ENCODE measurements around the gene TRMT13. TPM values are rescaled to one million over a fixed set of nuclear protein-coding genes. Genes with fewer than 3 reads are reported as not detected.

TRMT13 gene
- total and polyA plus RNA-seq, 3 experiments from 2014 or later: 9.2 to 27.2 (median 24.9) TPM

GRCh38 chr1:100164216-100164615, 31.3 kb downstream of the TRMT13 start:
- Mint-ChIP-seq H3K27me3 (peaks cover 0 to 3% of the 10 kb centered on the region in 2 donors), H3K4me3 (no peak overlapping the region), H3K4me1 (no peaks in the 10 kb centered on the region), H3K27ac (no peak overlapping the region), H3K9me3 (no peaks in the 10 kb centered on the region), H3K36me3 (peaks cover 0 to 16% (median 2%) of the 10 kb centered on the region in 3 donors)
- Histone ChIP-seq H3K4me1 (ENCODE audit: insufficient read depth, low read length) (no peaks in the 10 kb centered on the region), H3K9me3 (ENCODE audit: low read length) (no peaks in the 10 kb centered on the region), H3K27me3 (ENCODE audit: insufficient read depth, low read length, poor library complexity, severe bottlenecking) (no peaks in the 10 kb centered on the region), H3K4me3 (ENCODE audit: low read length) (no peak overlapping the region), H3K27ac (ENCODE audit: low read depth, low read length) (no peak overlapping the region), H3K36me3 (ENCODE audit: insufficient read depth, low read length) (no peaks in the 10 kb centered on the region)
- ChIA-PET POLR2A (no interaction called here), CTCF (no interaction called here)
- DNase-seq: no peak

- H3K36me3 Mint-ChIP-seq: peaks cover 0 to 16% (median 2%) of the 10 kb centered on the region in 3 donors
- CTCF ChIA-PET: no interaction called here
Measured at GRCh38 chr1:100164702-100165101, 31.7 kb downstream of the TRMT13 start.

DNA sequence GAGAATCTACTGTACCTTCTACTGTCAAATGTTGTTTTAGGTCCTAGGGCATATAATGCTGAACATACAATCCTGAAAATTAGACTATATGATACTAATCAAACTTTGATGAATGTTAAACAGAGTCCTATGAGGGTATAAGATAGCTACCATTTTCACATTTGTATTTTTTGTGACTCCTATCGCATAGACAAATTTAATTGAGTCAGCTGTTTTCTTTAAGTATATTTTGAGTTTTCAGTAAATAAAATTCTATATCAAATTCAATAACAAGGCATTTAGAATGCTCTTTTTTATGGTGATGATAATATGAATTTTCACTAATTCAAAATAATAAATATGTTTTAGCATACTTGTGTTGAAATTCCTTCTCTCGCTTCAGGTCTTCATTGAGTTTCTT, 35.1 kb downstream of the TRMT13 start:
- Mint-ChIP-seq H3K36me3 (peaks cover 0 to 21% (median 2%) of the 10 kb centered on the region in 3 donors), H3K27me3 (peaks cover 4 to 5% of the 10 kb centered on the region in 2 donors), H3K9me3 (no peaks in the 10 kb centered on the region), H3K4me3 (no peak overlapping the region), H3K27ac (no peak overlapping the region), H3K4me1 (no peaks in the 10 kb centered on the region)
- H3K4me1 ChIP-seq (ENCODE audit: insufficient read depth, low read length): no peaks in the 10 kb centered on the region
- ChIA-PET CTCF (no interaction called here), POLR2A (no interaction called here)
- DNase-seq: no peak
- H3K27ac ChIP-seq (ENCODE audit: low read depth, low read length): no peak overlapping the region
- no peaks in the 10 kb centered on the region for H3K27me3 ChIP-seq (ENCODE audit: insufficient read depth, low read length, poor library complexity, severe bottlenecking)
- no peaks in the 10 kb centered on the region for H3K9me3 ChIP-seq (ENCODE audit: low read length)
- H3K4me3 ChIP-seq (ENCODE audit: low read length): no peak overlapping the region
- H3K36me3 ChIP-seq (ENCODE audit: insufficient read depth, low read length): no peaks in the 10 kb centered on the region

More at GRCh38 chr1:100164702-100165101, 31.7 kb downstream of the TRMT13 start:
- peaks cover 0 to 3% of the 10 kb centered on the region in 2 donors for H3K27me3 Mint-ChIP-seq
- Histone ChIP-seq H3K27ac (ENCODE audit: low read depth, low read length) (no peak overlapping the region), H3K4me3 (ENCODE audit: low read length) (no peak overlapping the region), H3K27me3 (ENCODE audit: insufficient read depth, low read length, poor library complexity, severe bottlenecking) (no peaks in the 10 kb centered on the region), H3K36me3 (ENCODE audit: insufficient read depth, low read length) (no peaks in the 10 kb centered on the region), H3K9me3 (ENCODE audit: low read length) (no peaks in the 10 kb centered on the region), H3K4me1 (ENCODE audit: insufficient read depth, low read length) (no peaks in the 10 kb centered on the region)
- no peak overlapping the region for H3K4me3 Mint-ChIP-seq
- POLR2A ChIA-PET: no interaction called here
- H3K27ac Mint-ChIP-seq: no peak overlapping the region
- H3K4me1 Mint-ChIP-seq: no peaks in the 10 kb centered on the region
- no peaks in the 10 kb centered on the region for H3K9me3 Mint-ChIP-seq
- no peak for DNase-seq

DNA sequence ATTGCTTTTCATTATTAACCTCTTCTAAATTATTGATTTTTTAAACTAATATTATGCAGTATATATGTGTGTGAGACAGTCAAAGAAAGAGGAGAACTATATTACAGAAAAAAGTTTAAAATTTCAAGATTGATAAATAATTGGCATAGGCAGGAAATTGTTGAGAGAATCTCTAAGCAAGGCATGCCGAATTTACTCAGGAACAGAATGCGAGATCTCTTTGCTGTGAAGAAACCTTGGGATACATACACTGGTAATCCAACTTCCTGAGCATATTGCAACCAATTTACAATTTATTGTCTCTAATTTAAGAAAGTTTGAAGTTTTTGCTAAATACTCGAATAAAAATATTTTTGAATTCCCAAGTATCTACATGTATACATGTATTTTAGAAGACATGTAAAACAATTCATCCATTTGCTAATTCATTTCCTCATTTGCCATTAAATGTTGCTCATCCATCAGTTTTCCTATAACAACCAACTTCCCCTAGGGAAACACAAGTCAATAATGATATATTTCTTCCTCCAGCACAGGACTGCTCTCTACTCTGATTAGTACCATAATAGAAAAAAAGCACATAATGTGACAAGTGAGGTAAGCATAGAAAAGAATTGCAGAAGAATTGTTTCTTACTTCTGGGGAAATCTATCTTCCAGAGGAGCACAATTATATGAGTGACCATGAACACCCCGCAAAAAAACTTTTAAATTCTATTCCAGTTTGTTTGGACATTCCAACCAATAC, 44.5 kb downstream of the TRMT13 start:
- Histone ChIP-seq H3K4me1 (ENCODE audit: insufficient read depth, low read length) (no peaks in the 10 kb centered on the region), H3K27me3 (ENCODE audit: insufficient read depth, low read length, poor library complexity, severe bottlenecking) (no peaks in the 10 kb centered on the region), H3K36me3 (ENCODE audit: insufficient read depth, low read length) (no peaks in the 10 kb centered on the region), H3K9me3 (ENCODE audit: low read length) (no peaks in the 10 kb centered on the region), H3K27ac (ENCODE audit: low read depth, low read length) (no peak overlapping the region), H3K4me3 (ENCODE audit: low read length) (no peak overlapping the region)
- ChIA-PET POLR2A (no interaction called here), CTCF (no interaction called here)
- Mint-ChIP-seq H3K4me3 (no peak overlapping the region), H3K9me3 (no peaks in the 10 kb centered on the region), H3K4me1 (no peaks in the 10 kb centered on the region), H3K27ac (no peak overlapping the region), H3K36me3 (peaks cover 0 to 9% (median 0%) of the 10 kb centered on the region in 3 donors), H3K27me3 (peaks cover 0 to 1% of the 10 kb centered on the region in 2 donors)
- DNase-seq: no peak

GRCh38 chr1:100178091-100178490, 45.1 kb downstream of the TRMT13 start, which contains the start of gene LRRC39:
TSS of gene LRRC39 (minus strand) at chr1:100178256. CDS start at chr1:100168516, 9,740 bp downstream.
- Histone ChIP-seq H3K27me3 (ENCODE audit: insufficient read depth, low read length, poor library complexity, severe bottlenecking) (no peaks in the 10 kb centered on the region), H3K4me3 (ENCODE audit: low read length) (no peak within 1 kb of the TSS), H3K9me3 (ENCODE audit: low read length) (no peaks in the 10 kb centered on the region), H3K36me3 (ENCODE audit: insufficient read depth, low read length) (no peaks in the 10 kb centered on the region), H3K4me1 (ENCODE audit: insufficient read depth, low read length) (no peaks in the 10 kb centered on the region), H3K27ac (ENCODE audit: low read depth, low read length) (no peak within 1 kb of the TSS)
- no peak within 1 kb of the TSS for H3K4me3 Mint-ChIP-seq
- ChIA-PET POLR2A (no interaction called here), CTCF (no interaction called here)
- H3K27me3 Mint-ChIP-seq: peaks cover 0 to 1% of the 10 kb centered on the region in 2 donors
- DNase-seq: no peak
- no peaks in the 10 kb centered on the region for H3K4me1 Mint-ChIP-seq
- peaks cover 0 to 9% (median 0%) of the 10 kb centered on the region in 3 donors for H3K36me3 Mint-ChIP-seq
- H3K27ac Mint-ChIP-seq: peak within 1 kb of the TSS in 2 of 8 donors; percentile 18 to 73
- H3K9me3 Mint-ChIP-seq: no peaks in the 10 kb centered on the region

DNA sequence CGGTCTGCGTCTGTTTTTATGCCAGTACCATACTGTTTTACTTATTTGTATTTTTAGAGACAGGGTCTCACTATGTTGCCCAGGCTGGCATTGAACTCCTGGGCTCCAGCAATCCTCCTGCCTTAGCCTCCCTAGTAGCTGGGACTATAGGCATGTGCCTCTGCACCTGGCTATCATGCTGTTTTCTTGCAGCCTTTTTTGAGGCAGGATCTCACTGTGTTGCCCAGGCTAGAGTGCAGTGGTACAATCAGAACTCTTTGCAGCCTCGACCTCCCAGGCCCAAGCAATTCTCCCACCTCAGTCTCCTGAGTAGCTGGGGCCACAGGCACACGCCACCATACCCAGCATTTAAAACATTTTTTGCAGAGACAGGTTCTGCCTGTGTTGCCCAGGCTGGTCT, 50.4 kb downstream of the TRMT13 start:
- Histone ChIP-seq H3K27me3 (ENCODE audit: insufficient read depth, low read length, poor library complexity, severe bottlenecking) (no peaks in the 10 kb centered on the region), H3K27ac (ENCODE audit: low read depth, low read length) (no peak overlapping the region), H3K9me3 (ENCODE audit: low read length) (no peaks in the 10 kb centered on the region), H3K36me3 (ENCODE audit: insufficient read depth, low read length) (no peaks in the 10 kb centered on the region), H3K4me1 (ENCODE audit: insufficient read depth, low read length) (no peaks in the 10 kb centered on the region), H3K4me3 (ENCODE audit: low read length) (no peak overlapping the region)
- Mint-ChIP-seq H3K9me3 (no peaks in the 10 kb centered on the region), H3K4me1 (no peaks in the 10 kb centered on the region), H3K4me3 (no peak overlapping the region), H3K27ac (no peak overlapping the region), H3K27me3 (peaks cover 0 to 1% of the 10 kb centered on the region in 2 donors), H3K36me3 (peaks cover 0 to 3% (median 3%) of the 10 kb centered on the region in 3 donors)
- CTCF ChIA-PET: no interaction called here
- POLR2A ChIA-PET: no interaction called here
- DNase-seq: no peak

DNA sequence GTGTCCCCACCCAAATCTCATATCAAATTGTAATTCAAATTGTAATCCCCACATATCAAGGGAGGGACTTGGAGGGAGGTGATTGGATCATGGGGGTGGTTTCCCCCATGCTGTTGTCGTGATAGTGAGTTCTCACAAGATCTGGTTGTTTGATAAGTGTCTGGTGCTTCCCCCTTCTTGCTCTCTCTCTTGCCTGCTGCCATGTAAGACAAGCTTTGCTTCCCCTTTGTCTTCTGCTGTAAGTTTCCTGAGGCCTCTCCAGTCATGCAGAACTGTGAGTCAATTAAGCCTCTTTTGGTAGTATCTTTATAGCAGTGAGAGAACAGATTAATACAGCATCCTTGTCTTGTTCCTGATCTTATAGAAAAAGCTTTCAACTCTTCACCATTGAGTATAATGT, 51.6 kb downstream of the TRMT13 start:
- no peak overlapping the region for H3K4me3 ChIP-seq (ENCODE audit: low read length)
- no peaks in the 10 kb centered on the region for H3K4me1 Mint-ChIP-seq
- CTCF ChIA-PET: no interaction called here
- no peak overlapping the region for H3K27ac ChIP-seq (ENCODE audit: low read depth, low read length)
- H3K36me3 Mint-ChIP-seq: peaks cover 0 to 3% (median 3%) of the 10 kb centered on the region in 3 donors
- H3K9me3 Mint-ChIP-seq: no peaks in the 10 kb centered on the region
- no peak overlapping the region for H3K4me3 Mint-ChIP-seq
- H3K27me3 ChIP-seq (ENCODE audit: insufficient read depth, low read length, poor library complexity, severe bottlenecking): no peaks in the 10 kb centered on the region
- no peak overlapping the region for H3K27ac Mint-ChIP-seq
- H3K9me3 ChIP-seq (ENCODE audit: low read length): no peaks in the 10 kb centered on the region
- peaks cover 0 to 1% of the 10 kb centered on the region in 2 donors for H3K27me3 Mint-ChIP-seq
- DNase-seq: no peak
- H3K36me3 ChIP-seq (ENCODE audit: insufficient read depth, low read length): no peaks in the 10 kb centered on the region
- H3K4me1 ChIP-seq (ENCODE audit: insufficient read depth, low read length): no peaks in the 10 kb centered on the region
- POLR2A ChIA-PET: no interaction called here

DNA sequence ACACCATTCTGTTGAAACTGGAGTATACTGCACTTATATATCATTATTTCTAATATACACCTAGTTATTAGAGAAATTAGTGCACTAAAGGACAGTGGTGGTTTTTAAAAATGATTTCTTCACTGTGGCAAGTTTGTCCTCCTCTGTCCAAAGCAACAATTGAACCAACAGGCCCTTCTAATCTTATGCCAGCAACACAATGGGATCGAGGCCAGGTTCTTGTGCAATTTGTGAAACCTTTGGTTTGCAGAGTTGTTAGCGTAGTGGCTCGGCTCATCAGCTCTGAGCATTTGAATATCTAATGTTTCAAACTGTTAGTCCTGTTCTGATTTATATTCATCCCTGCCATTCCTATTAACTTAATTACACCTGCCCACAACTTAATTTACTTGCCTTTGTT, 54.9 kb downstream of the TRMT13 start:
- no peak overlapping the region for H3K27ac ChIP-seq (ENCODE audit: low read depth, low read length)
- no peaks in the 10 kb centered on the region for H3K9me3 Mint-ChIP-seq
- CTCF ChIA-PET: no interaction called here

More for the DNA sequence above, 54.9 kb downstream of the TRMT13 start:
- Histone ChIP-seq H3K4me3 (ENCODE audit: low read length) (no peak overlapping the region), H3K4me1 (ENCODE audit: insufficient read depth, low read length) (no peaks in the 10 kb centered on the region), H3K27me3 (ENCODE audit: insufficient read depth, low read length, poor library complexity, severe bottlenecking) (no peaks in the 10 kb centered on the region), H3K36me3 (ENCODE audit: insufficient read depth, low read length) (no peaks in the 10 kb centered on the region), H3K9me3 (ENCODE audit: low read length) (no peaks in the 10 kb centered on the region)
- no peak for DNase-seq
- POLR2A ChIA-PET: interaction anchor here (0.5 kb wide), 1 partner anchor 9 kb away, joined by 4 read pairs; no protein-coding TSS in a partner anchor
- H3K4me3 Mint-ChIP-seq: no peak overlapping the region
- no peaks in the 10 kb centered on the region for H3K27me3 Mint-ChIP-seq
- no peaks in the 10 kb centered on the region for H3K4me1 Mint-ChIP-seq
- peaks cover 3 to 19% (median 12%) of the 10 kb centered on the region in 3 donors for H3K36me3 Mint-ChIP-seq
- no peak overlapping the region for H3K27ac Mint-ChIP-seq

All from CD8-positive, alpha-beta memory T cell (primary cell).